COLO829 (cell line): ENCODE data around the gene PARP12.

Source experiments
- DNase-seq: peaks from one replicate; pipeline ENCODE4 v3.0.0; 2012; ENCODE audit warnings: low spot score

Gene PARP12

GRCh38 chr7:139991269-139991666, 71.5 kb downstream of the PARP12 start:
- no peak for DNase-seq

DNA sequence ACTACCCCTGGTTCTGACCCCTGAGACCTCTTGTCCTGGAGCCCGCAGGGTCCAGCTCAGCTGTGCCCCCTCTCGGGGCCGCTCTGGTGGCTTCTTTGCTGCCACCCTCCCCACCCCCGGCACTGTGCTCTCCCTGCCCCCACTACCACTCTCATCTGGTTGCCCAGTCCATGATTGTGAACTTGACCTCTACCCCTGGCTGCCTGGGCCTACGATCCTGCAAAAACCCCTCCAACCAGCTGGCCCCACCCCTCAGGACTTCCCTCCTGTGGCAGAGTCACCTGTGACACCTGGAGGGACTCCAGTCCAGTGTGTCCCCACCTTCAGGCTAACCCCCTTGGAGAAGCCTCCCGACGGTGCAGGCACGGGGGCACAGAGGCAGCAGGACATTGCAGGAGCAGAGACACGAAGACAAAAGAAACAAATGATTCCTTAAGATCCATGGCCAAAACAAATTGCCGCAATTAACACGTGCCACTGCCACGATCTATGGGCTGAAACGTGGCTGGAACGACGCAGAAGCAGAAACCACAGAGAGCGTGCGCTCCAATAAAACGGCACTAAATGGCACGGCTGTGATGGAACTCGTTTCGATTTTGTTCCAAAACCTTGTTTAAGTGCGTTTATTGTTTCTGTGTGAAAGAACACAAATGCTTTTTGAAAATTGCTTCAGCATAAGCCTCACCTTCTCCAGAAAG, 72.0 kb downstream of the PARP12 start:
- no peak for DNase-seq

- DNase-seq: no peak
These were observed 72.6 kb downstream of the PARP12 start for GRCh38 chr7:139990142-139990535.

- no peak for DNase-seq
These were observed 73.2 kb downstream of the PARP12 start for GRCh38 chr7:139989366-139990141.

DNA sequence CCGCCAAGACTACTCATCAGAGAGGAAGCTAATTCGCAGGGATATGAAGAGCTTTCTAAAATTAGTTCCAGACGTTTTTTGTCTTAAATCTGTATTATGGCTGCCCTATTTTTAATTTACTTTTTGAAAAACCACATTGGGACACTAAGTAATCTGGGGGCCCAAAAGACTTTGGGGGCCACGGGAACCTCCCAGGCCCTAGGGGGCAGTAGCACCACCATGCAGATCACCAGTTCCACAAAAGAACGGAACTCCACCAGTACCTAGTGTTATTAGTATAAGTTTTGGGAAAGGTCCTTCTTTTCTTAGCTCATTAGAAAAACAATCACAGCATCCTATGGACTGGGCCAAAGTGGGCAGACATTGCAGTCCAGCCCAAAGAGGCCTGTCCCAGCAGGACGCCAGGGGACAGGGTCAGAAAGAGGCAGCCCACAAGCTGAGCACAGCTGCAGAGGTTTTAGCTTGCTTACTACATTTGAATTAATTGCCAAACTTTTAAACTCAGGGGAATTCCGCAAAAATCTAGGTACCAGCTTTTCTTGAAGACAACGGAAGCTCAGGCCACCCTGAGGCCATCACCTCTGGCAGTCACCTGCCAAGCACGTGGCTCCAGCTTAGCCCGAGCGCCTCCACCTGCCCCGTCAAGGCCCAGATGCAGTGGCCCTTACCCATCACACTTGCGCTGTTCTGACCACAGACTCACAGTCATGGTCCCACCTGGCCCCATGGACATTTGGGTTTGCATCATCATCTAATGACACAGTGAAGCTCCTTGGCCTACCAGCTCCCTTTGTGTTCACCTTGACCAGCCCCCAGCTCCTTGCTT, 74.8 kb downstream of the PARP12 start:
- no peak for DNase-seq

- DNase-seq: no peak
These were observed 76.9 kb downstream of the PARP12 start for GRCh38 chr7:139985811-139986210.

GRCh38 chr7:139984642-139985539, 77.9 kb downstream of the PARP12 start:
- DNase-seq: no peak

GRCh38 chr7:139982927-139983920, 79.5 kb downstream of the PARP12 start:
- DNase-seq: no peak

- DNase-seq: no peak
These were observed 81.2 kb downstream of the PARP12 start for GRCh38 chr7:139981511-139981895.

GRCh38 chr7:139976838-139977656, 85.7 kb downstream of the PARP12 start:
- DNase-seq: no peak

DNA sequence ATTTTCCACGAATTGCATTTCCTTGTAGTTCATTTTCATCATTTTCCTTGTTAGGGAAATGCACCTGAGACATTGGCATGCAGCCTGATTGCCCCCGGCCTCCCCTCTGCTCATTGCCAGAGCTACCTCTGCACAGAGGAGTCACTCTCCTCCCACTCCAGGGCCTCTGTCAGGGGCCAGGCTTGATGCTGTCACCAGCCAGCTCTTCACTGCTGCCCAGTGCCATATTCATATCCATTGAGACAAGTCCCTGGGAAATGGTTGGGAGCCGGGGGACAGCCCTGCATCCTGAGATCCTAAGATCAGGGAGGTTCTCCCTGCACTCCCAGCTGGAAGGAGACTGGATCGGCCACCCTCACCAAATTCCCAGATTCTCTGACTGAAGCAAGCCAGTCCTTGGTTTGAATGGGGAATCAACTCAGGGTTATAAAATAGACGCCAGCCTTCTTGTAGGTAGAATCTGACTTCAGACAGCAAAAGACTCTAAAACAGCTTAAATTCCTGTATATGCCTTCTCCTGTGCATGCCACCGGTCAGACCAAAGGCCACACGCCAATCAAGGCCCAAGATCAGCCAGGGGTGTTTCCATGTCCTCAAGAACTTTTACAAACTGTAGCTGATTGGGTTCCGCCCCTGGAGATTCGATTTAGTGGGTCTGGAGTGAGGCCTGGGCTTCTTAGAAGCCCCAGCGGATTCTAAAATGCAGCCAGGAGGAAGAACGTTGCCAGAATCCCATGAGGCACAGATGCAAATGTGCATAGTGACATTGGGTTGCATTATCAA, 86.5 kb downstream of the PARP12 start:
- DNase-seq: no peak

- DNase-seq: no peak
These were observed 88.5 kb downstream of the PARP12 start for GRCh38 chr7:139974179-139974811.
